ENCODE data around the gene RGL2.

DNA sequence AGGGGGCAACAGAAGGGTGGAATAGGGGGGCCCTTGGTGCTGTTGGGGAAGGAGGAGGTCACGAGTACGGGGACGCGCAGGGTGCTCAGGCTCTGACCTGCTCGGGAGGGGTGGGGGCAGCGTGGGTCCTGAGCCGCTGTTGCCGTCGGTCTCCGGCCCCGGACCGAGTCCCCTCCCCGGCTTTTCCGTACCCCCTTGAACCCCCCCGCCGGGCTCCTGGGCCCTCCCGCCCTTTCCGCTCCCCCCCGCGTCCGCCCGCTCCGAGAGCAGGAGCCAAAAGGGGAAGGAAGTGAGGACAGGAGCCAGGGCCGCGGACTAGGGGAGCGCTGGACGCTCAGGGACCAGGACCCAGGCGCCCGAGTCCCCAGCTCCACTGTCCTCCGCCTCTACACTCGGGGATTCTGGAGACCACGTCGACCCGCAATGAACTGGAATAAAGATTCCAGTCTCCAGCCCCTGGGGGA, at the start of gene RGL2:
- no peak for TF ChIP-seq POLR2AphosphoS5 (IDR thresholded peaks at IDR 0.05)
- TF ChIP-seq POLR2A (IDR thresholded peaks at IDR 0.05) = no peak

Measured in gastroesophageal sphincter (tissue), 2 donors.